Left forelimb (tissue), 1 donor: ENCODE measurements around the gene SPACA4.

Experiments
- DNase-seq: peaks from one replicate; pipeline ENCODE4 v3.0.0-alpha.2; 2018; ENCODE audit warnings: low spot score

SPACA4 gene

DNA sequence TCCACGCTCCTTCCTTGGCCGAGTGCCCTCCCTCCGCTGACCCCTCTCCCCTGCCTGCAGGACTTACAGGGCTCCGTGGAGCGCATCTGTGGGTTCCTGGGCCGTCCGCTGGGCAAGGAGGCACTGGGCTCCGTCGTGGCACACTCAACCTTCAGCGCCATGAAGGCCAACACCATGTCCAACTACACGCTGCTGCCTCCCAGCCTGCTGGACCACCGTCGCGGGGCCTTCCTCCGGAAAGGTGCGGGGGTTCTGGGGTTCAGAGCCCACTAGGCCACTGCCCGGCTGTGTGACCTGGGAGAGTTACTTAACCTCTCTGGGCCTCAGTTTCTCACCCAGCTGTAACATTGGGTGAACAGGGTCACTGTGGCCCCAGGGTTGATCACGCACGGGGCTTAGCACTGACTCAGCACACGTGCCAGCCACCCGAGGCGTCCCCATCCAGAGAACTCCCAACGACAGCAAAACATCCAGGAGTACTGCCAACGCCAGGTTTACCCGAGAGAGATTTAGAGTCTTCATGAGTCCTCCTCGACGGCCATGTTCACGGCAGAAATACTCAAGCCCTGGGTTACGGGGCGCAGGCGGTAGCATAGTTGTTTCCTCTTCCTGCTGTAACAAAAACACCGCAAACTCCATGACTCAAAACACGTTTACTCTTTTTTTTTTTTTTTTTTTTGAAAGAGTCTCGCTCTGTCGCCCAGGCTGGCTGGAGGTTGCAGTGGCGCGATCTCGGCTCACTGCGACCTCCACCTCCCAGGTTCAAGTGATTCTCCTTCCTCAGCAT, 9.7 kb upstream of the SPACA4 start:
- no peak for DNase-seq

DNA sequence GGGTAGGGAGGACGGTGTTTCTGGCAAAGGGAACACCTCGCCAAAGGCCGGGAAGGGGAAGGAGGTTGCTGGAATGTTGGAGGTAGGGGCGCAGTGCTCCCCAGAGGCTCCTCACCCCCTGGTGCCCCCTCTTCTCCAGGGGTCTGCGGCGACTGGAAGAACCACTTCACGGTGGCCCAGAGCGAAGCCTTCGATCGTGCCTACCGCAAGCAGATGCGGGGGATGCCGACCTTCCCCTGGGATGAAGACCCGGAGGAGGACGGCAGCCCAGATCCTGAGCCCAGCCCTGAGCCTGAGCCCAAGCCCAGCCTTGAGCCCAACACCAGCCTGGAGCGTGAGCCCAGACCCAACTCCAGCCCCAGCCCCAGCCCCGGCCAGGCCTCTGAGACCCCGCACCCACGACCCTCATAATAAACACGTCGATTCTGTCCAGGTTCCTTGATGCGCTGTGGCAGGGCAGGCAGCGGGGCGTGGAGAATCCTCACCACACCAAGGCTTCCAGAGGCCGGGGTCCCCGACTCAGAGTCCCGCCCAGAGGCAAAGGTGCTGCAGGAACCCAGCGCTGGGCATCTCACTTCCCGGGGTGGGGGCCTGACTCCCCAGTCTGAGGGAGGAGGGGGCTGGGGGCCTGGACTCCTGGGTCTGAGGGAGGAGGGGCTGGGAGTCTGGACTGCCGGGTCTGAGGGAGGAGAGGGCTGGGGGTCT, 7.4 kb upstream of the SPACA4 start:
- DNase-seq, result no peak

DNA sequence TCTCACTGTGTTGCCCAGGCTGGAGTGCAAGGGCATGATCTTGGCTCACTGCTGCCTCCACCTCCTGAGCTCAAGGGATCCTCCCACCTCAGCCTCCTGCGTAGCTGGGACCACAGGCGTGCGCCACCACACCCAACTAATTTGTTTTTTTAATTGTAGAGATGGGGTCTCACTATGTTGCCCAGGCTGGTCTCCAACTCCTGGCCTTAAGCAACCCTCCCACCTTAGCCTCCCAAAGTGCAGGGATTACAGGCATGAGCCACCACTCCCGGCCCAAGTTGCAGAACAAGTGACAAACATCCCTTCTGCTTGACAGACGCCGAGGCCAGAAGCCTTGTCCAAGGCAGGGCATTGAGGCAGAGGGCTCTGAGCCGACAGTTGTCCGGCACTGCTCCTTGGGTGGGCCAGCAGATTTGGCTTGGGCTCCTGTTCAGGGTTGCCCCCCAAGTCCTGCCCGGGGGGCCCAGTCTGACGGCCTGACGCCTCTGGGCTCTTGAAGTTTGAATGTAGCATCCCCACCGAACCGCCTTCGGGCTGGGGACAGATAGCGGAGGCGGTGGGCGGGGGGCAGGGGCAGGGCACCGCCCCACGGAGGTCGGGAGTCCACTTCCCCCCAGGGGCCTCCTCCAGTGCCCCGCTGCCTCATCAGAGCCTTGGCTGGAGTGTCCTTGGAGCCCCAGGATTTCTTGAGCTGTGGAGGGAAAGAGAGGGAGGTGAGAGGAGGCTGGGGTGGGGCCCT, 5.7 kb upstream of the SPACA4 start:
- no peak for DNase-seq

DNA sequence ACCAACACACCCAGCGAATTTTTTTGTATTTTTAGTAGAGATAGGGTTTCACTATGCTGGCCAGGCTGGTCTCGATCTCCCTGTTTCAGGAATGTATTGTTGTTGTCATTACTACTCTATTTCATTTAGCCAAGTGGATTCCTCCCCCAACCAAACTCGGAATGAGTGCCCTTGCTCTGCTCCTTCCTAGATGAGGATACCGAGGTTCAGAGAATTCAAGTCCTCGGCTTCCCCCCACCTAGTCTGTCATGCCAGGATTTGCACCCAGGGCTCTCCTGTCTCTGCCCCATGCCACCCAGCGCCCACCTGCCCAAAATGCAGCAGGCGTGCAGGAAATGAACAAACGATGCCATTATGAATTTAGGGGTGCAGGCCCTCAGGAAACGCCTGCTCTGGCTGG, 3.5 kb upstream of the SPACA4 start:
- no peak for DNase-seq

DNA sequence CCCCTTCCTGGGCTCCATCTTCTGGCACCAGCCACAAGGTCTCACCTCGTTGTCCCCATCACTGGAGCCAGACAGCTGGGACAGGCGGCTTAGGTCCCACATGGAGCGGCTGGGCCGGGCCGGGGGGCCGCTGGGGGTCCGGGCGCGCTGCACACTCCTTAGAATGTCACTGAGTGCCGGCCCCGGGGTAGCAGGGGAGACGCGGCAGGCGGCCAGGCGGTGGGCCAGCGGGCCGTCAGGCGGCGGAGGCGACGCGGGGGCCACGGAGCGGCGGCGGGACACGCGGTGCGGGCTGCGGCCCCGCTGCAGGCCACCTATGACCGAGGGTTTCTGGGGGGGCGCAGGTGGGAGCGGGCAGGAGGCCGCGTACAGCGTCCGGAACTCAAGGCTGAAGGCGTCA, 3.1 kb upstream of the SPACA4 start:
- no peak for DNase-seq

DNA sequence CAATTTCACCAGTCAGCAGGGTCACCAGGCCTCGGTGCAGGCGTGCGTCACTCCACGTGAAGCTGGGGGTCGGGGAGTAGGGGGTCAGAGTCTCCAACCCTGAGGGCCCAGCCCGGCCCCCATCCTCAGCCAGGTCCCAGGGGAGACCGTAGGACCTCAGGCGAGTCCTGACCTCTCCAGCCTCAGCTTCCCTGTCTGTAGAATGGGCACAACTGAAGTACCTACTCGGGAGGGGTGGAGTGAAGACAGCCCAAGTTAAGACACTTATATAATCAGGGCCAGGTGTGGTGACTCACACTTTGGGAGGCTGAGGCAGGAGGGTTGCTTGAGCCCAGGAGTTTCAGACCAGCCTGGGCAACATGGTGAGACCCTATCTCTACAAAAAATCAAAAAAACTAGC, 2.7 kb upstream of the SPACA4 start:
- no peak for DNase-seq

DNA sequence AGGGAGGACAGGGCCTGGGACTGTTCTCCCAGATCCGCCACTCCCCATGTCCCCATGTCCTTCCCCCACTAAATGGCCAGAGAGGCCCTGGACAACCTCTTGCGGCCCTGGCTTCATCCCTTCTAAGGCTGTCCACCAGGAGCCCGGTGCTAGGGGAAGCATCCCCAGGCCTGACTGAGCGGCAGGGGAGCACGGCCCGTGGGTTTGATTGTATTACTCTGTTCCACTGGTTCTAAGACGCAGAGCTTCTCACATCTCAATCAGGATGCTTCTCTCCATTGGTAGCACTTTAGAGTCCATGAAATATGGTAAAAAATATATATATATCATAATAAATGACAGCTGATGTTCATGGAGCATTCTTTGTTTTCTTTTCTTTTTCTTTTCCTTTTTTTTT, 815 bp downstream of the SPACA4 start:
- DNase-seq, result no peak

DNA sequence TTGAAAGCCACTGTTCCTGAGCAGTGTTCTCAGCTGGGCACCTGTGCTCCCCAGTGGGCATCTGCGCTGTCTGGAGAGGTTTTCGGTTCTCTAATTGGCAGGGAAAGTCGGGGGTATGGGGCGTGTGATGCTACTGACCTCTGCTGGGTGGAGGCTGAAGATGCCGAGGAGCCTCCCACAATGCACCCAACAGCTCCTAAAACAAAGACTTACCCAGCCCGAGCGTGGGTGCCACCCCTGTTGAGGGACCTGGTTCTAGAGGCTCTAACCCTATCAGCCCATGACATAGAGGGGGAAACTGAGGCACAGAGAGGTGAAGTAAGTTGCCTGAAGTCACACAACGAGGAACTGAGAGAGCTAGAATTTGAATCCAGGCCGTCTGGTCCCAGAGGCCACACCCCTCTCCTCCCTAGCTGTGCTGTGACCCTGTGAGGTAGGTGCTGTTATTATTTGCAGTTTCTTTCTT, 2.3 kb downstream of the SPACA4 start:
- DNase-seq, result no peak

DNA sequence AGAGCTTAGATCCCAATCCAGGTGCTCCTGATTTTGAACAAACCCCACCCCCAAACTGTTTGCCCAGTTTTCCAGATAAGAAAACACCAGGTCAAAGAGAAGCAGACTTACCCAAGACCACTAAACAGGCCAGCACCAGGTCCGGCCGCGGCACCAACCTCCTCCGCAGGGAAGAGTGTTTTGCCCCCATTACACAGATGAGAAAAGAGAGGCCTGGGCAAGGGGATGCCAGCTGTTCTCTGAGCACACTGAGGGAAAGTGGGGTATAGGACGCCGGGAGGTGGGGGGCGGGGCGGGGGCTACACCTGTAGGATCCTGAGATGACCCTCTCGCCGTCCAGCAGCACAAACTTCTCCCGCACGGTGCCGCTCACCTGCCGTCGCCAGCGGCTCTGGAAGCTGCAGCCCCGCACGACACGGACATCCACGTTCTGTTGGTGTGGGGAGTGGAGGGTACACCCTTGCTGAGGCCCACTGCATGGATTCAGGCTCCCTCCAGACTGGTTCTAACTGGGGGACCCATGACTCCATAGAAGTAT, 3.1 kb downstream of the SPACA4 start:
- DNase-seq, result no peak

DNA sequence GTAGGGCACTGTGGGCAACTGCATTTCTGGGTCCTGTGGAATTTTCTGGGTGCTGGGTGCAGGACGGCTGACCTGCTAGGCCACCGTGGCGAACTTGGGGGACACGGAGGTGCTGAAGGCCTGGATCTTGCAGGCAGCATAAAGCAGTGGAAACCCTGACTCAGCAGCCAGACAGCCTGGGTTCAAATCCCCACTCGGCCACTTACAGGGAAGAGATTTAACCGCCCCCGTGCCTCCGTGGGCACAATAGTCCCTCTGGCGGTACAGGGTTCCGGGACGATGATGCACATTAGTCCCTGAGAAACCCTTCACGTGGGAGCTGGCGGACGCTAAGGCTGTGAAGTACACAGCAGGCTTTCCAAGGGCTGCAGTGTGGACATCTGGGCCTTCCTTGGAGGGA, 5.3 kb downstream of the SPACA4 start:
- DNase-seq, result no peak

DNA sequence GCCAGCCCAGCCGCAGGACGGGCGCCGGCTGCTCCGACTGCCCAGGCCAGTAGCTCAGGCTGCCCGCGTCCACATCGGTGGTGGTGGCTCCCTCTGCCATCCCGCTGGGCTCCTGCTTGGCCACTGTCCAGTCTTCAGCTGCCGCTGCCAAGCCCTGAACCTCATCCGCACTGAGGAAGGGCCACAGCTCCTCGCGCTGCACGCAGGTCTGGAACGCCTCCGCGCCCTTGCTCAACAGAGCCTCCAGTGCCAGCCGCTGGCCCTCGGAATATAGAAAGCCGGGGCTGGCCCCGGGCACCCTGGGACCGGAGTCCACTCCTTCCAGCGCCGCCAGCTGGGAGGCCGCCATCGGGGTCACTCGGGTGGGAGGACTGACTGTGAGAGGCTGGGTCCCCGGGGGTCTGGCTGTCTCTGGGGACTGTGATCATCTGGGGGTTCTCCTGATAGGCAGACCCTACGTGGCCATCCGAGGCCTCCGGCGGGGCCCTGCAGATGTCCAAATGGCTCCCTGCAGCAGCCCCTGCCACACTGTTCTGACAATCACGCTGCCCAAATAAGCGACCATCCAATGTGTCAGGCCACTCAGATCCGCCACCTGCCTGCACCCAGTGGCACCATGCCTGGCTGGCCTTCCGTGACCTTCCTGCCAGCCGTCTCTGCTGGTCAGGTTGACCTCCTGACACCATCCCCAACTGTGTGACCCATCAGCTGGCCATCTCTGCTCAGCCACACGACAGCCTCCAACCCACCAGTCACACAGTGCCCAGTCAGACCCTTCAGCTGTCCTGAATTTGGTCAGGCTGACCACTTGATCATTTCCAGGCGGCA, 6.7 kb downstream of the SPACA4 start:
- DNase-seq, result no peak

DNA sequence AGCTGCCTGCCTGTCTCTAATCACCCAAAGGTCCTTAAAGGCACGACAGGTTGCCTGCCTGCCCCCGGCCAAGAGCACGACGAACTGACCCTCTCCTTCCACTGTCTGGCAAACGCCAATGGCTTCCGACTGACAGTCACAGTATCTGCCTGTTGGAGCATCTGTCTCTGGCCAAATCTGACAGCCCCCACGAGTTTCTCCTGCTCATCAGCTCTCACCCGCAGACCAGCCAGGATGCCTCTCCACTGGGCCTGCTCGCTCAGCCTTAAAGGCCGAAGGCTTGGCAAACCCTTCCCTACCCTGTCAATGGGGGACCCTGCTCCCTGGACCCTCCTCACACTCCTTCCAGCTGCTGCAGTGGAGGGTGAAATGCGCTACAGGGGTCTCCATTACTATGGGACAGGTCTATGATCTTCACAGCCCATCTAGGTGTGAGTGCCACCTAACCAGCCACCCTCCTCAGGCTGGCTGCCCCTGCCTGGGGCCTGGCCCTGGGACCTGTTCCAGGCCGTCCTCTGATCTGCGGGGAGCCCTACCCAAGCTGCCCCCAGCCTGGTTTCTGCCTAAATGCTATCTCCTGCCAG, 7.4 kb downstream of the SPACA4 start:
- DNase-seq, result no peak

DNA sequence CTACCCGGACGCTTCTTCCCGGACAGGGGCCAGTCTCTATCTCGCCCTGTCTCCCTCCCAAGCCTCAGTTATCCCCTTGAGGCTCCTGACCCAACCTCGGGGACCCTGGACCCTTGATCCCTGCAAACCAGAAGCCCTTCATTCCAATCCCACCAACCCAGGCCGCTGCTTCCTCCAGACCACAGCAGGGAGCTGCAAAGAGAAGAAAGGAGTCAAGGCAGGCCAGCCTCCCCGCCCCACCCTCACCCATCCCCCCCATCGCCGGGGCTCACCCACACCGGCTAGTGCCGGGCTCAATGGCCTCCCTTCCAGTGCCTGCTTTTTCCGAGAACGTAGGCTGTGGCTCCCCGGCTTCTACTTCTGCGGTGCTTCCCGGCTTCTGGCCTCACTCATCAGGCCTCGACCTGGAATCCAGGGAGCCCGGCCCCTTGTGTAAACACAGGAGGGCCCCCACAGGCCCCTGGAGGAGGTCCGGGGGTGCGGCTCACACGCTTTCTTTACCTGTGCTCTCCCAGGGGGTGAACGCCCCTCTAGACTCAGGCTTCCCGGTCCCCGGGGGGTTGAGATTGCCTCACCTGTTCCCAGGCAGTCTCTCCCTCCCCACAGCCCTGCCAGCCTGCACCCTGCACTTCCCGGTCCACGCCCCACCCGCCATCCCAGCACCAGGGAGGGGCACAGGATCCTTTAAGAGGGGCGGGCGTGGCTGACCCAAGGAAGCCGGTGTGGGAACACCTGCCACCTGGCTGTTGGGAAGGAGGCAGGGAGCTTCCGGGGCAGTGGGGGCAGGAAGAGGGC, 8.1 kb downstream of the SPACA4 start, which contains the start of gene FAM83E:
FAM83E (minus strand) TSS at position 641 of the 795 bp plus-strand sequence. CDS start 1,704 bp downstream, outside the sequence.
- no peak for DNase-seq

DNA sequence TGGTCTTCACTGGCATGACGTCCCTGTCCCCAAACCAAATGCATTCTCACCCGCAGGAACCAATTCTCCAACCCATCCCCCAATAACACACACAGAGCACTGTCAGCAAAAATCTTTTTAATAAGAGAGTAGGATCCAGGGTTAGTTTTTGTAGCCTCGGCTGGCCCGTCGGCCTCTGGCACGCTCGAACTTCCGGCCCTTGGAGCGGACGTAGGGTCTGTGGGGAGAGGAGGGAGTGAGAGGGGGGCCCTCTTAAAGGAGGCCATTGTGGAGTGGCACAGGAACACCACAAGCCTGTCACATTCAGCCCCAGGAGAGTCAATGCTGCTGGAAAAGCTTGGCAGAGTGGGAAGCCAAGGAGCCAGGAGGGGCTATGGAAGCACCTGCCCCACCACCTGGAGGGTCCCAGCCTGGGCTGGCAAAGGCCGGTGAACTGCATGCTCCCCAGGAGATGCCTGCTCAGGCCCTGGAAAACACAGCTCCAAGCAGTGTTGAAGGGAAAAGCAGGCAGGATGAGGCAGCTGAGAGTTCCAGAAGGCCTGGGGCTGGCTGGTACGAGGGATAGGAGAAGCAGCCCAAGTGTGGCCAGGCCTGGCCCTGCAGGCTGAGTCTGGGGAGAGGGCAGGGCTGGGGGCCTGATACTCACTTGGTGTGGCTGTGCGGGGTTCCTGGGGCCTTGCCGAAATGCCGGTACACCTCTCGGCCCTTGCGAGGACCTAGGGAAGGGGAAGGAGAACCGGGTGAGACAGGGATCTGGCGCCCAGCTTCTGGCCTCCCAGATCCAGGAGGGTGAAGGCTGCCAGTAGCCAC, 8.9 kb downstream of the SPACA4 start:
- DNase-seq, result no peak

DNA sequence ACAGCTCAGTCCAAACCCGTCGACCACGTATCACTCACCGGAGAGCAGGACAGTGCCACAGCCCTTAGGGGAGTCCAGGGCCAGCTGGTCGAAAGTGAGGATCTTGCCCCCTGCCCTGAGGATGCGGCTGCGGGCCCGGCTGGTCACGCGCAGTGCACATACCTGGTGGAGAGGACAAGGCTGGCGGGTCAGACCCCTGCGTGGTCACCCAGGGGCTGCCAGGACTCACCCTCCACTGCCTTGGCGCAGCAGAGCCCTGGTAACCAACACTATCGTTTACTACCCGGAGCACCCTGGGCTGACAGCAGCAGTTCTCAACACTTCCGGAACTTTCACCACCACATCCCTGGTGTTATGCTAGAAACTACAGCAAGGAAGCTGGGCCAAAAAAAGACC, 9.5 kb downstream of the SPACA4 start:
- no peak for DNase-seq

DNA sequence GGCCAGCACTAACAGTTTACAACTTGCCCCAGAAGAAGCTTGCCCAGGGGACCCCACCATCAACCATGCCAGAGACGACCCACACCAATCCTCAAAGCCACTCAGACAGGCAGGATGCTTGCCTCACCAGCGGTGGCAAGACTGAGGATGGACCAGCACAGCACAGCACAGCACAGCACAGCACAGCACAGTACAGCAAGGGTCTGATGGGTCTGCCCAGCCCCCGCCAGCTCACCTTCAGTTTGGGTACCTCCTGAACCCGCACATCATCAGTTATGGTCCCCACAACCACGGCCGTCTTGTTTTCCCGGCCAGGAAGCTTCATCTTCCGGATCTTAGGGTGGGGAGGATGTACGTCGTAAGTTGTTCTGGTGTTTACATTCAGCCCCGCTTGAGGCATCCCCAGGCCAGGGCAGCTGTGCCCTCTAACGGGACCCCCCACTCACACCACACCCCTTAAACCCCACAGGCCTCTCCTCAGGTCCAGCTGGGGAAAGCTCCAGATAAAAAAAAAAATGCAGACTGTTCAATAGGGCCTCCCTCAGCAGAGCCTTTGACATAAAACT, 10.0 kb downstream of the SPACA4 start:
- no peak for DNase-seq

DNA sequence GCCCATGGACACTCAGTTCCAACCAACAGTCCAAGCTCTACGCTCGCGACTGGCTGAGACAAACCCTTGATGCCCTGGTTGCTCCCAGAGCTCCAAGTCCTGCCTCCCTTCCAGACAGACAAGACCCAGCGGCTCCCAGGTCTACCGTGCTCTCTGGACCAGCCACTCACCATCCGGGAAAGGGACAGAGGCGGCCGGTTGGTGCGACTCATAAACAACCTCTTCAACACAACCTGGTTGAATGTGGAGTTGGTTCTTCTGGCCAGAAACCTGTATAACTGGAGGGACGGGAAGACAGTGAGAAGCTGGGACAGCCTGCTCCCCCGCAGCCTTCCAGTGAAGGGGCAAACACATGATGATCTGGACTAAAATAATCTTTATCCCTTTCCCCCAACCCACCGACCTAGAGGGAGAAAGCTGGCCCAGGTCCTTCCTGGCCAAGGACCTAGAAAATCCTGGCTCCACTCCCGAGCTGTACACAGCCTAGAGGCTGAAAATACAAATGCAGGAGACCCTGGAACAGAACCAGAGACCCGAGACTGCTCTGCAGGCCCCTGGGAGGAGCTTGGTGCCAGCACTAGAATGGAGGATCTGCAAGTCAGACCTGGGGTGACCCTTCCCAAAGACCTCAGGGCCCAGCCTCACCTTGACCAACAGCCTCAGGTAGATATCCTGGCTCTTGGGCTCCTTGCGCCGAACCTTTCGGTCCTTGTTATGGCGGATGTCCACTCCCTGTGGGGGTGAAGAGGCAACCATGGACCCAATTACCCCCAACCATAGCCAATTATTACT, 10.8 kb downstream of the SPACA4 start:
- DNase-seq, result no peak

DNA sequence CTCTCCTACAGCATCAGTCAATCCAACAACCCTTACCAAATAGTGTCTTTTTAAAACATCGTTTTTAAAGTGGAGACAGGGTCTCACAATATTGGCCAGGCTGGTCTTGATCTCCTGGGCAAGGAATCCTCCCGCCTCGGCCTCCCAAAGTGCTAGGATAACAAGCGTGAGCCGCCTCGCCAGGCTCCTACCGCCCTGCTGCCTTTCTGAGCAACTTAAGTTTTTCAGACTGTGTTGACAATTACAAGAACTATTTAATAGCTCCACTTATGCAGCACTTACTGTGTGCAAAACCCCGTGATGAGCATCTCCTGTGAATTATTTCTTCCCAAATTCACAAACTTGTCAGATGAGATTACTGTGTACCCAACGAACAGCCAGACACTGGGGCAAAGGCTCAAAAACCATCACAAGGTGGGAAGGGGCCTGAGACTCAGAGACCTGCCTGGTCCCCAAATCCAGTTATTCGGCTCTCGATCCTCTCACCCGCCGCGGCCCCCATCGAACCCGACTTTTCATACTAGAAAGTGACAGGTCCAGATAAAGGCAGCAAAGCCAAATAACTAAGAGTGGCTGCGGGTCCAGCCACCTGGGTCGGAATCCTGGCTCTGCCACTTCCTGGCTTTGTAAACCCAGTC, 11.9 kb downstream of the SPACA4 start:
- no peak for DNase-seq
